IMR-90 (cell line): Measurements from ENCODE around the gene FBXO17.

Source experiments
- CTCF ChIP-seq: conservative IDR thresholded peaks from 2 replicates; pipeline ENCODE4 v1.5.1; 2012; ENCODE audit warnings: mild to moderate bottlenecking, low read depth, low read length, improper control_type of control experiment
- MXI1 ChIP-seq: IDR thresholded peaks from 2 replicates; pipeline ENCODE4 v1.6.1; 2012; ENCODE audit warnings: low read depth, mild to moderate bottlenecking, low read length, moderate library complexity, borderline replicate concordance
- POLR2A ChIP-seq: IDR thresholded peaks from 2 replicates; pipeline ENCODE4 v1.6.1; 2012; ENCODE audit warnings: mild to moderate bottlenecking, low read depth, low read length
- USF2 ChIP-seq: fragments of 150-350 bp; IDR thresholded peaks from 2 replicates; pipeline ENCODE4 v1.6.1; 2017; ENCODE audit warnings: mild to moderate bottlenecking, antibody characterized with exemption, low read length, low read depth

- TF ChIP-seq POLR2A, result no peak
- TF ChIP-seq CTCF, result no peak
- TF ChIP-seq MXI1, result no peak
- TF ChIP-seq USF2, result no peak
Measured at GRCh38 chr19:38931521-38931793, 44.1 kb downstream of the FBXO17 start.
